Right lobe of liver (tissue), 4 donors: ENCODE data around the gene TRIM4.

Experiments
- CTCF ChIP-seq, 4 donors: fragments of 200-600 bp in 3 of 4; fragments of 450-650 bp in 1 of 4; IDR thresholded peaks; one replicate each; pipeline versions ENCODE4 v1.5.1 to v1.8.0; 2016 to 2022; ENCODE audit warnings: antibody characterized with exemption in 4 of 4, mild to moderate bottlenecking in 2 of 4
- POLR2A ChIP-seq: fragments of 450-650 bp; IDR thresholded peaks from one replicate; pipeline ENCODE4 v1.6.1; 2017; ENCODE audit warnings: antibody characterized with exemption, mild to moderate bottlenecking
- donor health status: DM: no; HTN: no; CAD: no.
- donor health status: DM: no; HTN: no; CAD: no.
- donor health status: DM: no; HTN: yes; CAD: no.

- TF ChIP-seq CTCF (IDR thresholded peaks at IDR 0.05) (no peak), POLR2A (no peak)
Observed at GRCh38 chr7:99844328-99844727, 75.0 kb downstream of the TRIM4 start.
